Hepatocyte (in vitro differentiated cells): ENCODE results near the gene EGR1.

Source experiments
- EZH2 ChIP-seq: fragments of 200-600 bp; sonication (generic); IDR thresholded peaks from 2 replicates; pipeline ENCODE4 v1.6.1; 2016; ENCODE audit warnings: antibody characterized with exemption, mild to moderate bottlenecking, borderline replicate concordance
- EZH2phosphoT487 ChIP-seq: fragments of 200-600 bp; sonication (generic); IDR thresholded peaks from one replicate; pipeline ENCODE4 v1.6.1; 2018; ENCODE audit warnings: antibody characterized with exemption, mild to moderate bottlenecking, low read depth, moderate library complexity; ENCODE audit not compliant: unreplicated experiment, severe bottlenecking
- TF ChIP-seq, protein P1 (sequence below): fragments of 200-600 bp; sonication (generic); IDR thresholded peaks from 2 replicates; pipeline ENCODE4 v1.5.1; 2016; ENCODE audit warnings: antibody characterized with exemption, mild to moderate bottlenecking; ENCODE audit not compliant: poor library complexity

DNA sequence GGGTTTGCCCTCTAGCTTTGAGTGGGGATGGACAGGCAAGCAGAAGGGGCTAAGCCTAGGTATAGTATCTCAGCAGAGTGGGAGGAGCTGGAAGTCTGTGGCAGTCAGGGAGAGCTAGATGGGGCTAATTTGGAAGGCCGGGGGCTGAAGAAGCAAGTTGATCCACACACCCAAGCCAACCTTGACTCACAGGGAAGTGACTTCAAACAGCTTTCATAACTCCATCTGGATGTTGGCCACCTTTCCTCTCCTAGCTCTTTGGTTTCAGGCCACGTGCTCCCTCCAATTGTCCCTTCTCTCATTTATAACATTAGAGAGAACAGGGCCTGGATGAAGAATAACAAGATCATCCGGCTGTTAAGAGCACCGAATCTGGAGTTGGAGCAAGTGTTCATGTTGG lies 36.8 kb downstream of the EGR1 start:
- TF ChIP-seq, protein P1, sequence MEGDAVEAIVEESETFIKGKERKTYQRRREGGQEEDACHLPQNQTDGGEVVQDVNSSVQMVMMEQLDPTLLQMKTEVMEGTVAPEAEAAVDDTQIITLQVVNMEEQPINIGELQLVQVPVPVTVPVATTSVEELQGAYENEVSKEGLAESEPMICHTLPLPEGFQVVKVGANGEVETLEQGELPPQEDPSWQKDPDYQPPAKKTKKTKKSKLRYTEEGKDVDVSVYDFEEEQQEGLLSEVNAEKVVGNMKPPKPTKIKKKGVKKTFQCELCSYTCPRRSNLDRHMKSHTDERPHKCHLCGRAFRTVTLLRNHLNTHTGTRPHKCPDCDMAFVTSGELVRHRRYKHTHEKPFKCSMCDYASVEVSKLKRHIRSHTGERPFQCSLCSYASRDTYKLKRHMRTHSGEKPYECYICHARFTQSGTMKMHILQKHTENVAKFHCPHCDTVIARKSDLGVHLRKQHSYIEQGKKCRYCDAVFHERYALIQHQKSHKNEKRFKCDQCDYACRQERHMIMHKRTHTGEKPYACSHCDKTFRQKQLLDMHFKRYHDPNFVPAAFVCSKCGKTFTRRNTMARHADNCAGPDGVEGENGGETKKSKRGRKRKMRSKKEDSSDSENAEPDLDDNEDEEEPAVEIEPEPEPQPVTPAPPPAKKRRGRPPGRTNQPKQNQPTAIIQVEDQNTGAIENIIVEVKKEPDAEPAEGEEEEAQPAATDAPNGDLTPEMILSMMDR: no peak
- TF ChIP-seq EZH2 (no peak), EZH2phosphoT487 (no peak)
